ENCODE results near the gene PCDHB14.

Gene PCDHB14

DNA sequence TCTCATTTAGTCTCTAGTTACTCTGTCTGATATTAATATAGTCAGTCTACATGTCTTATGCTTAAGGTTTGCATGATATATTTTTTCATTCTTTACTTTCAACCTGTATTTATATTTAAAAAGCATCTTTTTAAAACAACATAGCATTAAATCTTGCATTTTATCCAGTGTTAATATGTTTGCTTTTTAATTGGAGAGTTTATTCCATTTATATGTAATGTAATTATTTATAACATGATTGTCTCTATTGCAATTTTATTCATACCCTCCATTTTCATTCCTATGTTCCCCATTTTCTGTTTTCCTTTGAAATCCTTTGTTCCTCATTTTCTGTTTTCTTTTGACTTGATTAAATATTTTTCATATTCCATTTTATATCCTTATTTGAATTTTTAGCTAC is 35.3 kb downstream of the PCDHB14 start:
- Histone ChIP-seq H3K9ac (ENCODE audit: low read length) (no peak overlapping the region), H3K27me3 (ENCODE audit: control insufficient read depth, insufficient read depth, low read length) (no peaks in the 10 kb centered on the region), H3K4me3 (ENCODE audit: low read length) (no peak overlapping the region), H3K9me3 (ENCODE audit: control insufficient read depth, low read length) (peaks cover 13% of the 10 kb centered on the region), H3K4me1 (ENCODE audit: control insufficient read depth, insufficient read depth, low read length) (no peaks in the 10 kb centered on the region), H3K36me3 (ENCODE audit: control insufficient read depth, insufficient read depth, low read length) (no peaks in the 10 kb centered on the region)

DNA sequence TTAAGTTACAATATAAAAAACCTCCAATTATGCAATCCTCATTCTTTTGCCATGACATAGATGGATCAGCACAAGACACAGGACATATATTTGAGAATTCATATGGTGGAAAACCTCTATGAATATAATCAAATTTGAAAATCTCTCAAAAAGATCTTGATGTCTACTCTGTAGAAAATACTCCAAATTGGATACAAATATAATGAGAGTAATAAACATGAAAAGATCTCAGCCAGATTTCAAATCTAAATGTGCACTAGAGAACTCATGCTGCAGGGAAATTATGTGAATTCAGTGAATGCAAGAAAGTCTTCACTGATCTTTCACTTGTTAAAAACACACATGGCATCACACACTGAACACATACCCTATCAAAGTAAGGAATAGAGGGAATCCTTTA is 35.8 kb downstream of the PCDHB14 start:
- Histone ChIP-seq H3K27me3 (ENCODE audit: control insufficient read depth, insufficient read depth, low read length) (no peaks in the 10 kb centered on the region), H3K9me3 (ENCODE audit: control insufficient read depth, low read length) (peaks cover 13% of the 10 kb centered on the region), H3K4me3 (ENCODE audit: low read length) (no peak overlapping the region)

DNA sequence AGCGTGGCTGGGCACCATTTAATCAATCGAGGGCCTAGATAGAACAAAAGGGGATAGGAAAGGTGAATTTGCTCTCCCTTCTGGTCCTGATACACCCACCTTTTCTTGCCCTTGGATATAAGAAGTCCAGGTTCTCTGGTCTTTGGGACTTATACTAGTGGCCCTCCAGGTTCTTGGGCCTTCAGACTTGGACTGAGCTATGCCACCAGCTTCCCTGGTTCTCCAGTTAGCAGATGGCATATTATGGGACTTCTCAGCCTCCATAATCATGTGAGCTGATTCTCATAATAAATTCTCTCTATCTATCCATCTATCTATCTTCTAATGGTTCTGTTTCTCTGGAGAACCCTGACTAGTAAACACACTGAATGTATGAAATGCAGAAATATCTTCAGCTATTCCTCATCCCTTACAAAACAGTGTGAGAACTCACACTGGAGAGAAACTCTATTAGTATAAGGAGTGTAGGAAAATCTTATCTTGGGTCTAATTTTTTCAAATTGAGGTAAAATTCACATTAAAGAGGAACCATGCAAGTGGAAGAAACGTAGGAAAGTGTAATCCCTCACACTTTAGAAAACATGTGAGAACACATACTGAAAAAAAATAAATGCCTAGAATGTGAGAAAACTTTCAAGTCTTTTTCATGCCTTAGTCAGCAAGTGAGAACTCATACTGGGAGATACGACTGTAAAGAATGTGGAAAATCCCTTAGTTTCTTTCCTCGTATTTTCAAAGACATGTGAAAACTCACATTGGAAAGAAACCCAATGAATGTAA is 37.5 kb downstream of the PCDHB14 start:
- Histone ChIP-seq H3K36me3 (ENCODE audit: control insufficient read depth, insufficient read depth, low read length) (no peaks in the 10 kb centered on the region), H3K4me3 (ENCODE audit: low read length) (no peak overlapping the region), H3K9me3 (ENCODE audit: control insufficient read depth, low read length) (peaks cover 13% of the 10 kb centered on the region), H3K27me3 (ENCODE audit: control insufficient read depth, insufficient read depth, low read length) (no peaks in the 10 kb centered on the region), H3K4me1 (ENCODE audit: control insufficient read depth, insufficient read depth, low read length) (no peaks in the 10 kb centered on the region), H3K9ac (ENCODE audit: low read length) (no peak overlapping the region)

More for the DNA sequence above, 35.8 kb downstream of the PCDHB14 start:
- H3K4me1 ChIP-seq (ENCODE audit: control insufficient read depth, insufficient read depth, low read length) = no peaks in the 10 kb centered on the region
- H3K36me3 ChIP-seq (ENCODE audit: control insufficient read depth, insufficient read depth, low read length) = no peaks in the 10 kb centered on the region
- no peak overlapping the region for H3K9ac ChIP-seq (ENCODE audit: low read length)

DNA sequence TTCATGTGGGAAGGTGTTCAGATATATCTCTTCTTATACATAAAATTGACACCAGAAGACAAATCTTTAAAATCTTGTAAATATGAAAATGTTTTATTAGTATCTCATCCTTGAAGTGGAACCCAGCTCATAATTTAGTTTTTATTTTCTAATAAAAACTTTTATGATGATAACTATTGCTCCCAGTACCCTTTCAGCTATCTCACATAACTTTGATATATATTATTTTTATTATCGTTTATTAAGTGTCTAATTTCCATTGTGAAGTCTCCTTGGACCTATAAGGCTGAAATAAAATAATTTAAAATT is 38.0 kb downstream of the PCDHB14 start:
- no peaks in the 10 kb centered on the region for H3K27me3 ChIP-seq (ENCODE audit: control insufficient read depth, insufficient read depth, low read length)
- H3K4me1 ChIP-seq (ENCODE audit: control insufficient read depth, insufficient read depth, low read length) = no peaks in the 10 kb centered on the region
- no peak overlapping the region for H3K9ac ChIP-seq (ENCODE audit: low read length)
- H3K36me3 ChIP-seq (ENCODE audit: control insufficient read depth, insufficient read depth, low read length) = no peaks in the 10 kb centered on the region
- no peak overlapping the region for H3K4me3 ChIP-seq (ENCODE audit: low read length)
- H3K9me3 ChIP-seq (ENCODE audit: control insufficient read depth, low read length) = peaks cover 13% of the 10 kb centered on the region

DNA sequence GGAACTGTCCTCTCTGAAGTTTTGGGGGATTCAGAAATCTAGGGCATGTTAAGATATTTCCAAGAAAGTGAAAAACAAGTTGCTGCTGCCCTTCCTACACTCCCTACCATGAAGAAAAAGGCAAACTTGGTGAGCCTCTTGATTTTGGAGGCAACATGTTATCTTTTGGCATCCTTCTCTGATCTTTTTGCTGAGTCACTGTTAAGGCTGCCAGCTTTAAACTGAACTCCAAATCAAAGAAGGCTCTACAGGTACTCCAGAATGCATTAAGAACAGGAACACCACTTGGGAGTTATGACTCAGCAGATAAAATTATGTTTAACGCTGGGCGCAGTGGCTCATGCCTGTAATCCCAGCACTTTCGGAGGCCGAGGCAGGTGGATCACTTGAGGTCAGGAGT is 46.1 kb downstream of the PCDHB14 start:
- no peak overlapping the region for H3K4me3 ChIP-seq (ENCODE audit: low read length)
- no peaks in the 10 kb centered on the region for H3K36me3 ChIP-seq (ENCODE audit: control insufficient read depth, insufficient read depth, low read length)
- no peak overlapping the region for H3K9ac ChIP-seq (ENCODE audit: low read length)
- H3K27me3 ChIP-seq (ENCODE audit: control insufficient read depth, insufficient read depth, low read length) = no peaks in the 10 kb centered on the region
- no peaks in the 10 kb centered on the region for H3K4me1 ChIP-seq (ENCODE audit: control insufficient read depth, insufficient read depth, low read length)
- no peaks in the 10 kb centered on the region for H3K9me3 ChIP-seq (ENCODE audit: control insufficient read depth, low read length)

DNA sequence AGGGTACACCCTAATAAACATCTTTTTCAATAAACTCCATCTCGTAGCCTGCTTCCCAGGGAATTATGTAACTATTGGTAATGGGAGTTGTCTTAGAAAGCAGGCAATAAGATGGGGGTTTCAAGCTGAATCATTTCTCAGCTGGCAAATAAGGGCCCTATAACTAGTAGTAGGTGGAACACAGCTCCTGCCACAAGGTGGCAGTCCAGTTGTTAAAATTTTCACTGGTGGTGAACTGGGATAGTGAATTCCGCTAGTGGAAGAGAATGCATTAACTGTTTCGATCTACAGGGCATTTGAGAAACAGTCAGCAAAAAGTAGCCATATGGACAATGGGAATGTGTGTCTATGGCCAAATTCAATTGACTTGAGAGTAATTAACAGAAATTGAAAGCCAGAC is 49.8 kb downstream of the PCDHB14 start:
- no peaks in the 10 kb centered on the region for H3K9me3 ChIP-seq (ENCODE audit: control insufficient read depth, low read length)

More for the DNA sequence above, 49.8 kb downstream of the PCDHB14 start:
- Histone ChIP-seq H3K9ac (ENCODE audit: low read length) (no peak overlapping the region), H3K27me3 (ENCODE audit: control insufficient read depth, insufficient read depth, low read length) (no peaks in the 10 kb centered on the region), H3K4me3 (ENCODE audit: low read length) (no peak overlapping the region), H3K4me1 (ENCODE audit: control insufficient read depth, insufficient read depth, low read length) (no peaks in the 10 kb centered on the region), H3K36me3 (ENCODE audit: control insufficient read depth, insufficient read depth, low read length) (no peaks in the 10 kb centered on the region)

All from mucosa of stomach (tissue), 1 donor.